HepG2 (cell line): ENCODE data around the gene BCAS4. TPM values are rescaled to one million over a fixed set of nuclear protein-coding genes. Genes with fewer than 3 reads are reported as not detected.

Experiments
- ATAC-seq: fragments of 200-7000 bp; cut with Tn5 transposase; 3 replicates; pipeline ENCODE4 v1.9.1; 2020; ENCODE audit warnings: mild to moderate bottlenecking, moderate library complexity
- BruUV-seq: library from RNA; stranded (reverse); fragments of 400-500 nt; replicated peaks from 2 replicates; lab custom pipeline; 2021; lab: Mats Ljungman, UMichigan
- CTCF ChIA-PET: fragments of 300-600 bp; formaldehyde crosslinking; extraction: SDS; loops from one replicate; lab custom pipeline; 2021; ENCODE audit warnings: low total read pairs, inconsistent platforms, low intra/inter-chr PET ratio; lab: Yijun Ruan, JAX
- POLR2A ChIA-PET: fragments of 350-600 bp; sonication (Branson Sonifier 250); formaldehyde crosslinking; loops from one replicate; lab custom pipeline; 2020; ENCODE audit warnings: antibody characterized with exemption, inconsistent platforms; lab: Yijun Ruan, JAX
- DNase-seq: peaks from one replicate; pipeline ENCODE4 v3.0.0-alpha.2; 2015; ENCODE audit warnings: low spot score
- FAIRE-seq: peaks from 3 replicates; lab custom pipeline; 2011; peaks lifted over from hg19 to GRCh38; lab: Jason Lieb, UNC
- H2AFZ ChIP-seq: one replicate; pipeline ENCODE4 v1.6.1; 2011; ENCODE audit warnings: low read length, inconsistent platforms
- H3K27ac ChIP-seq: fragments of 300-600 bp; 3 replicates; pipeline ENCODE4 v1.8.0; 2011; ENCODE audit warnings: mixed run types, mild to moderate bottlenecking, mixed read lengths, low read length, inconsistent platforms; ENCODE audit not compliant: insufficient read depth; ENCODE audit errors: extremely low read length
- H3K27me3 ChIP-seq, 2 experiments: fragments of 200-600 bp in 1 of 2; 2 replicates in 1 of 2; 3 replicates in 1 of 2; pipeline versions ENCODE4 v1.6.0 to v1.8.0; 2011; ENCODE audit warnings: low read length in 2 of 2, mild to moderate bottlenecking in 2 of 2, moderate library complexity in 2 of 2, inconsistent platforms in 1 of 2; ENCODE audit not compliant: insufficient read depth in 2 of 2, control insufficient read depth in 1 of 2
- H3K36me3 ChIP-seq, 2 experiments: fragments of 200-600 bp in 1 of 2; replicated peaks in 1 of 2; 2 replicates in 1 of 2; 3 replicates in 1 of 2; pipeline versions ENCODE4 v1.5.1 to v1.8.0; 2011; ENCODE audit warnings: low read length in 2 of 2, inconsistent platforms in 1 of 2; ENCODE audit not compliant: insufficient read depth in 2 of 2, control insufficient read depth in 1 of 2
- H3K4me1 ChIP-seq: 2 replicates; pipeline ENCODE4 v1.5.1; 2012; ENCODE audit warnings: low read length, inconsistent platforms; ENCODE audit not compliant: insufficient read depth
- H3K4me2 ChIP-seq: 2 replicates; pipeline ENCODE4 v1.6.0; 2011; ENCODE audit warnings: low read depth, low read length, inconsistent platforms
- H3K4me3 ChIP-seq, 3 experiments: fragments of 200-600 bp in 1 of 3; sonication (generic), shearing (Covaris generic) in 1 of 3; replicated peaks in 1 of 3; 2 replicates each; pipeline ENCODE4 v1.5.1; 2011 to 2016; ENCODE audit warnings: low read length in 3 of 3, inconsistent platforms in 2 of 3, low read depth in 2 of 3, mild to moderate bottlenecking in 2 of 3, control low read depth in 1 of 3, mixed read lengths in 1 of 3; ENCODE audit not compliant: insufficient read depth in 1 of 3
- H3K79me2 ChIP-seq: one replicate; pipeline ENCODE4 v1.6.1; 2011; ENCODE audit warnings: low read length, inconsistent platforms; ENCODE audit not compliant: insufficient read depth
- H3K9ac ChIP-seq: 2 replicates; pipeline ENCODE4 v1.6.0; 2011; ENCODE audit warnings: mild to moderate bottlenecking, low read depth, low read length, inconsistent platforms; ENCODE audit not compliant: insufficient read depth
- H3K9me3 ChIP-seq: 2 replicates; pipeline ENCODE4 v1.5.1; 2012; ENCODE audit warnings: mild to moderate bottlenecking, low read length
- H4K20me1 ChIP-seq: 2 replicates; pipeline ENCODE4 v1.6.0; 2011; ENCODE audit warnings: inconsistent platforms, mild to moderate bottlenecking, low read length, moderate library complexity; ENCODE audit not compliant: insufficient read depth
- ADNP ChIP-seq: sonication (generic); formaldehyde crosslinking; IDR thresholded peaks from 2 replicates; pipeline ENCODE4 v1.4.0; 2020; ENCODE audit warnings: missing genetic modification reagents
- ARID3A ChIP-seq: IDR thresholded peaks from 2 replicates; pipeline ENCODE4 v1.6.1; 2012; ENCODE audit warnings: low read depth, low read length, improper control_type of control experiment
- CAMTA2 ChIP-seq: sonication (generic); formaldehyde crosslinking; IDR thresholded peaks from 2 replicates; pipeline ENCODE4 v1.4.0; 2020; ENCODE audit warnings: mild to moderate bottlenecking, missing genetic modification reagents, borderline replicate concordance
- DPF2 ChIP-seq: sonication (generic); formaldehyde crosslinking; IDR thresholded peaks from 2 replicates; pipeline ENCODE4 v1.4.0; 2020; ENCODE audit warnings: mild to moderate bottlenecking, low read depth, missing genetic modification reagents, borderline replicate concordance
- EP300 ChIP-seq, 3 experiments: sonication (generic) in 1 of 3; formaldehyde crosslinking in 1 of 3; IDR thresholded peaks; 2 replicates each; pipeline versions ENCODE4 v1.5.1 to v1.6.1; 2011 to 2020; ENCODE audit warnings: low read depth in 2 of 3, low read length in 2 of 3, borderline replicate concordance in 1 of 3, improper control_type of control experiment in 1 of 3, mild to moderate bottlenecking in 1 of 3, missing genetic modification reagents in 1 of 3, moderate library complexity in 1 of 3
- FOXA1 ChIP-seq, 2 experiments: fragments of 450-650 bp in 1 of 2; sonication (generic) in 1 of 2; formaldehyde crosslinking in 1 of 2; IDR thresholded peaks; 2 replicates each; pipeline versions ENCODE4 v1.4.0 to v1.6.1; 2016 to 2020; ENCODE audit warnings: missing genetic modification reagents in 1 of 2
- IKZF5 ChIP-seq: IDR thresholded peaks from 2 replicates; pipeline ENCODE4 v1.6.1; 2018; ENCODE audit warnings: missing genetic modification reagents, mild to moderate bottlenecking, missing compliant biosample characterization
- NR2F6 ChIP-seq, 2 experiments: IDR thresholded peaks; 2 replicates each; pipeline ENCODE4 v1.6.1; 2016; ENCODE audit warnings: antibody characterized with exemption in 1 of 2, mild to moderate bottlenecking in 1 of 2
- RBM22 ChIP-seq: fragments of 200-400 bp; formaldehyde crosslinking; optimal IDR thresholded peaks from 2 replicates; pipeline ENCODE3; 2017; ENCODE audit warnings: mild to moderate bottlenecking, low read length, moderate library complexity
- RFXANK ChIP-seq: IDR thresholded peaks from 2 replicates; pipeline ENCODE4 v1.6.1; 2016
- SOX13 ChIP-seq, 3 experiments: fragments of 450-650 bp in 1 of 3; sonication (generic) in 1 of 3; formaldehyde crosslinking in 1 of 3; IDR thresholded peaks in 2 of 3; conservative IDR thresholded peaks in 1 of 3; 2 replicates each; pipeline versions ENCODE4 v1.5.0 to v1.6.1; 2016 to 2020; ENCODE audit warnings: antibody characterized with exemption in 1 of 3, mild to moderate bottlenecking in 1 of 3, missing compliant biosample characterization in 1 of 3, missing genetic modification reagents in 1 of 3, moderate library complexity in 1 of 3
- SOX5 ChIP-seq: IDR thresholded peaks from 2 replicates; pipeline ENCODE4 v1.6.1; 2016; ENCODE audit warnings: borderline replicate concordance
- SOX6 ChIP-seq, 2 experiments: fragments of 450-650 bp in 1 of 2; sonication (generic) in 1 of 2; formaldehyde crosslinking in 1 of 2; IDR thresholded peaks; 2 replicates each; pipeline versions ENCODE4 v1.4.0 to v1.6.1; 2017 to 2020; ENCODE audit warnings: antibody characterized with exemption in 1 of 2, mild to moderate bottlenecking in 1 of 2, missing genetic modification reagents in 1 of 2
- TBX2 ChIP-seq: sonication (generic); formaldehyde crosslinking; IDR thresholded peaks from 2 replicates; pipeline ENCODE4 v1.5.0; 2020; ENCODE audit warnings: missing genetic modification reagents, mild to moderate bottlenecking, borderline replicate concordance
- ZNF10 ChIP-seq: sonication (generic); formaldehyde crosslinking; IDR thresholded peaks from 2 replicates; pipeline ENCODE4 v1.4.0; 2020; ENCODE audit warnings: mild to moderate bottlenecking, low read depth, missing genetic modification reagents, borderline replicate concordance
- ZNF274 ChIP-seq: sonication (generic); formaldehyde crosslinking; IDR thresholded peaks from 2 replicates; pipeline ENCODE4 v1.5.1; 2020; ENCODE audit warnings: mild to moderate bottlenecking, missing genetic modification reagents
- ZNF780A ChIP-seq: sonication (generic); formaldehyde crosslinking; IDR thresholded peaks from 2 replicates; pipeline ENCODE4 v1.8.0; 2022; ENCODE audit warnings: mild to moderate bottlenecking, missing genetic modification reagents, moderate library complexity
- ZSCAN9 ChIP-seq: IDR thresholded peaks from 2 replicates; pipeline ENCODE4 v1.6.1; 2016; ENCODE audit warnings: borderline replicate concordance
- WGBS: methylation state at CpG from one replicate; pipeline ENCODE4 v1.1.6; 2017; ENCODE audit warnings: low lambda C conversion rate; 5-methylcytosine and 5-hydroxymethylcytosine counted together
- in situ Hi-C: cut with HindIII; loops from 2 replicates; pipeline ENCODE4 v1.10.0; 2017; ENCODE audit warnings: low pct_unique_long_range_greater_than_20kb; ENCODE audit not compliant: extremely low pct_ligation_motif_present
- intact Hi-C: fragments of 100-400 bp; cut with micrococcal nuclease; formaldehyde crosslinking; loops from one replicate; pipeline ENCODE4 v1.10.0; 2022; ENCODE audit not compliant: unreplicated experiment
- polyA plus RNA-seq, 8 experiments: library from polyadenylated mRNA; depleted of rRNA in 3 of 8; stranded (reverse) in 7 of 8; unstranded in 1 of 8; fragments of >200 nt; fragmentation: Illumina TruSeq in 4 of 8; extraction: Trizol in 4 of 8; gene quantifications; 2 replicates each; pipeline versions ENCODE4 v1.2.1 to v1.2.3, GENCODE V29; 2011 to 2016; ENCODE audit warnings: low read depth in 4 of 8, missing spikeins in 1 of 8, mixed read lengths in 1 of 8; ENCODE audit not compliant: insufficient read depth in 1 of 8
- total RNA-seq, 5 experiments: library from RNA; depleted of rRNA; stranded (reverse); fragments of >200 nt; fragmentation: Illumina TruSeq; extraction: Trizol; gene quantifications; 2 replicates each; pipeline ENCODE4 v1.2.3, GENCODE V29; 2016; ENCODE audit warnings: low read depth in 1 of 5

Gene BCAS4
- total and polyA plus RNA-seq, 2 of the 13 experiments (the other 11 are each of a cell fraction or from before 2014, with no cell fraction given): 7.2 to 8.0 TPM

GRCh38 chr20:50868509-50869495 is 73.9 kb downstream of the BCAS4 start:
- 53% methylated on average over 11 of the region's 11 CpGs for WGBS
- 0 out of 2 replicates have a peak overlapping the region, but pooled peaks have one; percentile 5 for H3K4me2 ChIP-seq
- DNase-seq: peak; percentile 82
- no peak for TF ChIP-seq ADNP (CRISPR knock-in tag)
- peak; percentile 67 for TF ChIP-seq SOX5 (CRISPR knock-in tag)
- 0 out of 2 replicates have a peak, but pooled peaks have one; percentile 19 for TF ChIP-seq ARID3A
- no peak for TF ChIP-seq ZNF274
- TF ChIP-seq CAMTA2 (CRISPR knock-in tag): no peak
- no peak for TF ChIP-seq FOXA1 (IDR thresholded peaks at IDR 0.05)
- peak; percentile 55; the same call in 1 of the 2 replicates for TF ChIP-seq FOXA1 (CRISPR knock-in tag; IDR thresholded peaks at IDR 0.05)
- TF ChIP-seq ZNF780A (CRISPR knock-in tag): no peak
- TF ChIP-seq RFXANK (CRISPR knock-in tag): no peak
- TF ChIP-seq EP300 (IDR thresholded peaks at IDR 0.05; ENCODE audit: low read depth in 2 of 2, low read length in 2 of 2): peak in 1 of 2 experiments; percentile 37; a peak in 1 of 4 replicates
- peak; percentile 27; the same call in 1 of the 2 replicates for TF ChIP-seq EP300 (CRISPR knock-in tag; IDR thresholded peaks at IDR 0.05; ENCODE audit: borderline replicate concordance)
- no peak for TF ChIP-seq SOX6 (IDR thresholded peaks at IDR 0.05)
- TF ChIP-seq SOX6 (CRISPR knock-in tag; IDR thresholded peaks at IDR 0.05): peak; percentile 39; the same call in 1 of the 2 replicates
- no peak for TF ChIP-seq ZNF10 (CRISPR knock-in tag)
- 0 out of 2 replicates have a peak, but pooled peaks have one; percentile 40 for TF ChIP-seq DPF2 (CRISPR knock-in tag)
- no peak for TF ChIP-seq SOX13 (IDR thresholded peaks at IDR 0.05)
- peak in 1 of 2 experiments; percentile 23; a peak in 1 of 4 replicates for TF ChIP-seq SOX13 (CRISPR knock-in tag; conservative IDR thresholded peaks at IDR 0.05 in 1 of 2, IDR thresholded peaks at IDR 0.05 in 1 of 2)
- TF ChIP-seq ZSCAN9: peak; percentile 51; the same call in 1 of the 2 replicates
- 0 out of 2 replicates have a peak, but pooled peaks have one; percentile 19 for TF ChIP-seq IKZF5 (CRISPR knock-in tag)
- peak; percentile 32; the same call in 1 of the 2 replicates for TF ChIP-seq TBX2 (CRISPR knock-in tag)
- no peak for TF ChIP-seq RBM22
- TF ChIP-seq NR2F6 (IDR thresholded peaks at IDR 0.05): peak; percentile 44; the same call in 1 of the 2 replicates
- TF ChIP-seq NR2F6 (CRISPR knock-in tag; IDR thresholded peaks at IDR 0.05): peak; percentile 51; the same call in 1 of the 2 replicates

More at GRCh38 chr20:50868509-50869495, 73.9 kb downstream of the BCAS4 start:
- CTCF ChIA-PET: no interaction called here
- in situ Hi-C loops (no loop called here), intact Hi-C loops (no loop called here)
- H2AFZ ChIP-seq: no peak overlapping the region
- H4K20me1 ChIP-seq: no peaks in the 10 kb centered on the region
- no peak overlapping the region for H3K4me3 ChIP-seq
- POLR2A ChIA-PET: interaction anchor here (0.8 to 1.3 kb wide), 4 partner anchors 11 to 89 kb away, joined by 3 to 5 read pairs (median 4); no protein-coding TSS in a partner anchor
- H3K27ac ChIP-seq: no peak overlapping the region
- BruUV-seq: no TSS peak
- no peak overlapping the region for H3K9ac ChIP-seq
- FAIRE-seq (peak; percentile 50), ATAC-seq (peak; percentile 31; the same call in 1 of the 3 replicates)
- no peaks in the 10 kb centered on the region for H3K9me3 ChIP-seq
- peaks cover 51% of the 10 kb centered on the region for H3K4me1 ChIP-seq
- no peaks in the 10 kb centered on the region for H3K27me3 ChIP-seq
- H3K79me2 ChIP-seq: no peaks in the 10 kb centered on the region
- no peaks in the 10 kb centered on the region for H3K36me3 ChIP-seq
